ENCODE data around the gene NCOA5.

Gene NCOA5

DNA sequence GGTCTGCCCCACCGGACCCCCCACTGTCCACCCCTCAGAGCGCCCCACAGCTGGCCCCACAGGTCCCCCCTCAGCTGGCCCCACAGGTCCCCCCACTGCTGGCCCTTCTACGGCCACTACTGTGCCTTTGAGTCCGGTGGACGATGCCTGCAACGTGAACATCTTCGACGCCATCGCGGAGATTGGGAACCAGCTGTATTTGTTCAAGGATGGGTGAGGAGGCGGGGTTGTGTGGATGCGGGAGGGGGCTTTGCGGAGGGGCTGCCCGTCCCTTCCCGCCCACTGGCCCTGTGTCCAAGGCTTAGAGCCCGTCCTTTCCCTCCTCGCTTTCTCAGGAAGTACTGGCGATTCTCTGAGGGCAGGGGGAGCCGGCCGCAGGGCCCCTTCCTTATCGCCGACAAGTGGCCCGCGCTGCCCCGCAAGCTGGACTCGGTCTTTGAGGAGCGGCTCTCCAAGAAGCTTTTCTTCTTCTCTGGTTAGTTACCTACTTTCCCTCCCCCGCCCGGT, 76.4 kb downstream of the NCOA5 start:
- TF ChIP-seq, protein P1, sequence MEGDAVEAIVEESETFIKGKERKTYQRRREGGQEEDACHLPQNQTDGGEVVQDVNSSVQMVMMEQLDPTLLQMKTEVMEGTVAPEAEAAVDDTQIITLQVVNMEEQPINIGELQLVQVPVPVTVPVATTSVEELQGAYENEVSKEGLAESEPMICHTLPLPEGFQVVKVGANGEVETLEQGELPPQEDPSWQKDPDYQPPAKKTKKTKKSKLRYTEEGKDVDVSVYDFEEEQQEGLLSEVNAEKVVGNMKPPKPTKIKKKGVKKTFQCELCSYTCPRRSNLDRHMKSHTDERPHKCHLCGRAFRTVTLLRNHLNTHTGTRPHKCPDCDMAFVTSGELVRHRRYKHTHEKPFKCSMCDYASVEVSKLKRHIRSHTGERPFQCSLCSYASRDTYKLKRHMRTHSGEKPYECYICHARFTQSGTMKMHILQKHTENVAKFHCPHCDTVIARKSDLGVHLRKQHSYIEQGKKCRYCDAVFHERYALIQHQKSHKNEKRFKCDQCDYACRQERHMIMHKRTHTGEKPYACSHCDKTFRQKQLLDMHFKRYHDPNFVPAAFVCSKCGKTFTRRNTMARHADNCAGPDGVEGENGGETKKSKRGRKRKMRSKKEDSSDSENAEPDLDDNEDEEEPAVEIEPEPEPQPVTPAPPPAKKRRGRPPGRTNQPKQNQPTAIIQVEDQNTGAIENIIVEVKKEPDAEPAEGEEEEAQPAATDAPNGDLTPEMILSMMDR (IDR thresholded peaks at IDR 0.05; ENCODE audit: low read depth, low read length), result no peak
- Histone ChIP-seq H3K9me3 (ENCODE audit: severe bottlenecking) (no peaks in the 10 kb centered on the region), H3K36me3 (no peaks in the 10 kb centered on the region), H3K27me3 (ENCODE audit: insufficient read depth, low read depth, severe bottlenecking) (no peaks in the 10 kb centered on the region), H3K4me3 (ENCODE audit: low read depth, low read length) (peak overlapping the region; percentile 32), H3K27ac (peak overlapping the region; percentile 75)
- no peak for DNase-seq

DNA sequence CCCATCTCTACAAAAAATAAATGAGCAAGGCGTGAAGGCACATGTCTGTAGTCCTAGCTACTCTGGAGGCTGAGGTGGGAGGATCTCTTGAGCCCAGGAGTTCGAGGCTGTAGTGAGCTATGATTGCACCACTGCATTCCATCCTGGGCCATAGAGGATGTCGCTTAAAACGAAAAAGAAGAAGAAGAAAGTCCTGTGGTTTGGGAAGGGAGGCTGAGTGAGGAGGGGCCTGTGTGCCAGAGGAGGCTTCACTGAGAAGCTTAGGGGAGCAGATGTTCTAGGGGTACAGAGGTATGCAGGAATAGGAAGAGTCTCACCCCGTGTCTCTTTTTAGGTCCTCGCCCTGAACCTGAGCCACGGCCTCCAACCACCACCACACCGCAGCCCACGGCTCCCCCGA, 76.8 kb downstream of the NCOA5 start:
- no peak overlapping the region for H3K27ac ChIP-seq
- no peaks in the 10 kb centered on the region for H3K27me3 ChIP-seq (ENCODE audit: insufficient read depth, low read depth, severe bottlenecking)
- no peak overlapping the region for H3K4me3 ChIP-seq (ENCODE audit: low read depth, low read length)
- H3K9me3 ChIP-seq (ENCODE audit: severe bottlenecking), result no peaks in the 10 kb centered on the region
- TF ChIP-seq, protein P1 (IDR thresholded peaks at IDR 0.05; ENCODE audit: low read depth, low read length), result no peak
- no peak for DNase-seq
- no peaks in the 10 kb centered on the region for H3K36me3 ChIP-seq

DNA sequence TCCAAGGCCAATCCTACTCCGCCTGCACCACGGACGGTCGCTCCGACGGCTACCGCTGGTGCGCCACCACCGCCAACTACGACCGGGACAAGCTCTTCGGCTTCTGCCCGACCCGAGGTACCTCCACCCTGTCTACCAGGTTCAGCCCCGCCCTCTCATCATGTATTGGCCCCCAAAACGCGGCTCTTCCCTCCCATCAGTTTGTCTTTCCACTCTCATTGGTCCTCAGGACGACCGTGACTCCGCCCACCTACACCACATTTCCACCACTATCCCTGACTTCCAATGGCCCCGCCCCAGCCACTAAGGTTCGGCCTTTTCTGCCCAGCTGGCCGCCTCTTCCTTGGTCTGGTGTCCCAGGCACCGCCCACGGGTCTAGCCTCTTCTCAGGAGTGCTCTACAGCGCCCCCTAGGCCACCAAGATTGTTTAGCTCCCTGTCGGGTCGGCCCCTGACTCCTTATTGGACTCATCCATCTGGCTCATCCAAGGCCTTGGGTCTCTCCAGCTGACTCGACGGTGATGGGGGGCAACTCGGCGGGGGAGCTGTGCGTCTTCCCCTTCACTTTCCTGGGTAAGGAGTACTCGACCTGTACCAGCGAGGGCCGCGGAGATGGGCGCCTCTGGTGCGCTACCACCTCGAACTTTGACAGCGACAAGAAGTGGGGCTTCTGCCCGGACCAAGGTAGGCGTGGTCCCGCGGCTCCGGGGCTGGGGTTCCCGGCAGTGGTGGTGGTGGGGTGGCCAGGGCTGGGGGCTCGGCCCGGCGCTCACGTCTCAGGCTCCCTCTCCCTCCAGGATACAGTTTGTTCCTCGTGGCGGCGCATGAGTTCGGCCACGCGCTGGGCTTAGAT, 77.9 kb downstream of the NCOA5 start:
- Histone ChIP-seq H3K36me3 (no peaks in the 10 kb centered on the region), H3K9me3 (ENCODE audit: severe bottlenecking) (no peaks in the 10 kb centered on the region), H3K4me3 (ENCODE audit: low read depth, low read length) (no peak overlapping the region), H3K27ac (no peak overlapping the region), H3K27me3 (ENCODE audit: insufficient read depth, low read depth, severe bottlenecking) (no peaks in the 10 kb centered on the region)
- TF ChIP-seq, protein P1 (IDR thresholded peaks at IDR 0.05; ENCODE audit: low read depth, low read length), result peak; percentile 49
- DNase-seq, result peak; percentile 67

All from WERI-Rb-1 (cell line).